K562 (cell line): Measurements from ENCODE around the gene ST7. TPM values are rescaled to one million over a fixed set of nuclear protein-coding genes. Genes with fewer than 3 reads are reported as not detected.

ENCODE experiments used
- ARID3B ChIP-seq: fragments of 250-450 bp; sonication (Bioruptor Pico); IDR thresholded peaks from 2 replicates; pipeline ENCODE4 v1.4.0; 2020; ENCODE audit warnings: borderline replicate concordance
- BRD4 ChIP-seq: fragments of 200-600 bp; sonication (generic); IDR thresholded peaks from 2 replicates; pipeline ENCODE4 v1.6.1; 2017; ENCODE audit warnings: inconsistent platforms
- CTCF ChIP-seq, 3 experiments: IDR thresholded peaks in 2 of 3; conservative IDR thresholded peaks in 1 of 3; 2 replicates each; pipeline ENCODE4 v1.5.1; 2011 to 2012; ENCODE audit warnings: low read length in 3 of 3, mild to moderate bottlenecking in 3 of 3, control low read depth in 2 of 3, improper control_type of control experiment in 1 of 3, inconsistent platforms in 1 of 3, low read depth in 1 of 3, mixed read lengths in 1 of 3, moderate library complexity in 1 of 3; ENCODE audit not compliant: insufficient read depth in 2 of 3
- ILF3 ChIP-seq: fragments of 450-650 bp; IDR thresholded peaks from 2 replicates; pipeline ENCODE4 v1.6.1; 2018; ENCODE audit warnings: antibody characterized with exemption, mild to moderate bottlenecking, moderate library complexity, borderline replicate concordance
- JUNB ChIP-seq: fragments of 450-650 bp; formaldehyde crosslinking; conservative IDR thresholded peaks from 2 replicates; pipeline ENCODE4 v1.4.0; 2020; ENCODE audit warnings: mild to moderate bottlenecking
- KAT8 ChIP-seq: fragments of 450-650 bp; IDR thresholded peaks from 2 replicates; pipeline ENCODE4 v1.6.1; 2016; ENCODE audit warnings: low read depth, mild to moderate bottlenecking
- MEF2A ChIP-seq: IDR thresholded peaks from 2 replicates; pipeline ENCODE4 v1.6.1; 2011; ENCODE audit warnings: low read depth, mild to moderate bottlenecking, low read length, moderate library complexity; ENCODE audit not compliant: control insufficient read depth
- MEIS2 ChIP-seq: fragments of 450-650 bp; IDR thresholded peaks from 2 replicates; pipeline ENCODE4 v1.6.1; 2014; ENCODE audit warnings: mild to moderate bottlenecking; ENCODE audit not compliant: partially characterized antibody
- MTA1 ChIP-seq: fragments of 450-650 bp; IDR thresholded peaks from 2 replicates; pipeline ENCODE4 v1.6.1; 2017; ENCODE audit warnings: borderline replicate concordance
- NFIX ChIP-seq: fragments of 250-450 bp; sonication (Bioruptor Pico); IDR thresholded peaks from 2 replicates; pipeline ENCODE4 v1.4.0; 2020; ENCODE audit warnings: low read depth, mild to moderate bottlenecking, moderate library complexity
- NR2C2 ChIP-seq, 2 experiments: fragments of 200-800 bp in 1 of 2; sonication (Bioruptor generic) in 1 of 2; sonication (generic) in 1 of 2; formaldehyde crosslinking in 1 of 2; IDR thresholded peaks; 2 replicates each; pipeline versions ENCODE4 v1.6.1 to v1.8.0; 2016 to 2022; ENCODE audit warnings: mild to moderate bottlenecking in 1 of 2, missing compliant biosample characterization in 1 of 2, missing genetic modification characterization in 1 of 2, missing genetic modification reagents in 1 of 2
- PHB2 ChIP-seq: fragments of 450-650 bp; IDR thresholded peaks from 2 replicates; pipeline ENCODE4 v1.6.1; 2017; ENCODE audit warnings: low read depth
- SIN3B ChIP-seq: fragments of 450-650 bp; IDR thresholded peaks from 2 replicates; pipeline ENCODE4 v1.6.1; 2017; ENCODE audit warnings: low read depth, mild to moderate bottlenecking, moderate library complexity
- TCF3 ChIP-seq: sonication (generic); formaldehyde crosslinking; IDR thresholded peaks from 2 replicates; pipeline ENCODE4 v1.4.0; 2020; ENCODE audit warnings: mild to moderate bottlenecking, missing genetic modification reagents
- ZNF232 ChIP-seq: sonication (generic); formaldehyde crosslinking; IDR thresholded peaks from 2 replicates; pipeline ENCODE4 v1.8.0; 2022; ENCODE audit warnings: mild to moderate bottlenecking, missing genetic modification reagents
- ZNF263 ChIP-seq: sonication (generic); formaldehyde crosslinking; IDR thresholded peaks from 2 replicates; pipeline ENCODE4 v1.8.0; 2022; ENCODE audit warnings: mild to moderate bottlenecking, missing genetic modification reagents, borderline replicate concordance
- ZNF449 ChIP-seq: fragments of 250-450 bp; sonication (Bioruptor Pico); IDR thresholded peaks from 2 replicates; pipeline ENCODE4 v1.8.0; 2022; ENCODE audit warnings: moderate library complexity, mild to moderate bottlenecking, inconsistent platforms
- polyA plus RNA-seq, 8 experiments: library from polyadenylated mRNA; depleted of rRNA in 4 of 8; stranded (reverse) in 5 of 8; unstranded in 3 of 8; fragments of >200 nt; fragmentation: Nextera tagmentation in 2 of 8; fragmentation: Illumina TruSeq in 1 of 8; extraction: Ambion mirVana in 2 of 8; extraction: Trizol in 1 of 8; gene quantifications; 2 replicates each; pipeline versions ENCODE4 v1.2.1 to v1.2.3, GENCODE V29; 2011 to 2014; ENCODE audit warnings: inconsistent platforms in 1 of 8, missing spikeins in 1 of 8
- total RNA-seq, 7 experiments: library from RNA; depleted of rRNA in 6 of 7; stranded (reverse); fragments of >200 nt in 6 of 7; fragmentation: Illumina TruSeq in 2 of 7; extraction: Trizol in 2 of 7; gene quantifications; 2 replicates each; pipeline versions ENCODE4 v1.2.1 to v1.2.3, GENCODE V29; 2011 to 2021; ENCODE audit warnings: low replicate concordance in 1 of 7
- TF ChIP-seq, protein P1 (sequence below): fragments of 200-800 bp; sonication (Bioruptor generic); IDR thresholded peaks from 2 replicates; pipeline ENCODE4 v1.6.1; 2017; ENCODE audit warnings: missing genetic modification characterization, missing compliant biosample characterization
- TF ChIP-seq, protein P2 (sequence below): fragments of 450-650 bp; IDR thresholded peaks from 2 replicates; pipeline ENCODE4 v1.7.0; 2016; ENCODE audit warnings: borderline replicate concordance

The ST7 gene
- total and polyA plus RNA-seq, 9 of the 15 experiments (the other 6 are each of a cell fraction or from before 2014, with no cell fraction given) = 23.9 to 56.3 (median 36.9) TPM

GRCh38 chr7:116952635-116953371 lies 498 bp upstream of the ST7 start (continued):
- TF ChIP-seq NR2C2 (CRISPR knock-in tag; IDR thresholded peaks at IDR 0.05) (no peak), NR2C2 (tag; IDR thresholded peaks at IDR 0.05) (no peak), MTA1 (0 out of 2 replicates have a peak, but pooled peaks have one; percentile 70), MEIS2 (peak; percentile 96), MEF2A (no peak), ZNF232 (0 out of 2 replicates have a peak, but pooled peaks have one; percentile 40), KAT8 (no peak), NFIX (no peak), ILF3 (no peak; the same call in 1 of the 2 replicates), ZNF449 (CRISPR knock-in tag) (no peak), BRD4 (peak; percentile 49; the same call in 1 of the 2 replicates), SIN3B (no peak), CTCF (IDR thresholded peaks at IDR 0.05 in 2 of 3, conservative IDR thresholded peaks at IDR 0.05 in 1 of 3; ENCODE audit: insufficient read depth in 2 of 3, low read depth in 1 of 3, low read length in 3 of 3) (no peak), ZNF263 (CRISPR knock-in tag) (peak; percentile 12; the same call in 1 of the 2 replicates), TCF3 (CRISPR knock-in tag) (peak; percentile 36; the same call in 1 of the 2 replicates), ARID3B (CRISPR knock-in tag) (no peak), PHB2 (no peak), JUNB (CRISPR knock-in tag) (no peak)
- TF ChIP-seq, protein P1, sequence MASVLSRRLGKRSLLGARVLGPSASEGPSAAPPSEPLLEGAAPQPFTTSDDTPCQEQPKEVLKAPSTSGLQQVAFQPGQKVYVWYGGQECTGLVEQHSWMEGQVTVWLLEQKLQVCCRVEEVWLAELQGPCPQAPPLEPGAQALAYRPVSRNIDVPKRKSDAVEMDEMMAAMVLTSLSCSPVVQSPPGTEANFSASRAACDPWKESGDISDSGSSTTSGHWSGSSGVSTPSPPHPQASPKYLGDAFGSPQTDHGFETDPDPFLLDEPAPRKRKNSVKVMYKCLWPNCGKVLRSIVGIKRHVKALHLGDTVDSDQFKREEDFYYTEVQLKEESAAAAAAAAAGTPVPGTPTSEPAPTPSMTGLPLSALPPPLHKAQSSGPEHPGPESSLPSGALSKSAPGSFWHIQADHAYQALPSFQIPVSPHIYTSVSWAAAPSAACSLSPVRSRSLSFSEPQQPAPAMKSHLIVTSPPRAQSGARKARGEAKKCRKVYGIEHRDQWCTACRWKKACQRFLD (CRISPR knock-in tag) = no peak
- TF ChIP-seq, protein P2, sequence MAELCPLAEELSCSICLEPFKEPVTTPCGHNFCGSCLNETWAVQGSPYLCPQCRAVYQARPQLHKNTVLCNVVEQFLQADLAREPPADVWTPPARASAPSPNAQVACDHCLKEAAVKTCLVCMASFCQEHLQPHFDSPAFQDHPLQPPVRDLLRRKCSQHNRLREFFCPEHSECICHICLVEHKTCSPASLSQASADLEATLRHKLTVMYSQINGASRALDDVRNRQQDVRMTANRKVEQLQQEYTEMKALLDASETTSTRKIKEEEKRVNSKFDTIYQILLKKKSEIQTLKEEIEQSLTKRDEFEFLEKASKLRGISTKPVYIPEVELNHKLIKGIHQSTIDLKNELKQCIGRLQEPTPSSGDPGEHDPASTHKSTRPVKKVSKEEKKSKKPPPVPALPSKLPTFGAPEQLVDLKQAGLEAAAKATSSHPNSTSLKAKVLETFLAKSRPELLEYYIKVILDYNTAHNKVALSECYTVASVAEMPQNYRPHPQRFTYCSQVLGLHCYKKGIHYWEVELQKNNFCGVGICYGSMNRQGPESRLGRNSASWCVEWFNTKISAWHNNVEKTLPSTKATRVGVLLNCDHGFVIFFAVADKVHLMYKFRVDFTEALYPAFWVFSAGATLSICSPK = 0 out of 2 replicates have a peak, but pooled peaks have one; percentile 75
